ENCODE measurements around the gene SKOR1. TPM values are rescaled to one million over a fixed set of nuclear protein-coding genes. Genes with fewer than 3 reads are reported as not detected.
A peak's percentile ranks its signal among the peaks of the same experiment; 100 is the strongest.

SKOR1 gene
- total RNA-seq, 6 experiments from 2014 or later, result 0.05 to 0.21 (median 0.09) TPM; not detected in 1

GRCh38 chr15:67803996-67804843 is 21.1 kb upstream of the SKOR1 start:
- Histone ChIP-seq H3K27ac (no peak overlapping the region), H3K9me3 (no peaks in the 10 kb centered on the region), H3K36me3 (no peaks in the 10 kb centered on the region), H3K4me3 (no peak overlapping the region), H3K27me3 (no peaks in the 10 kb centered on the region), H3K4me1 (no peaks in the 10 kb centered on the region)
- DNase-seq, result no peak
- no peak for TF ChIP-seq POLR2A (IDR thresholded peaks at IDR 0.05)
- no peak for TF ChIP-seq CTCF (IDR thresholded peaks at IDR 0.05)
- 79% methylated on average over 5 of the region's 27 CpGs for WGBS (ENCODE audit: insufficient coverage, low coverage, low lambda C conversion rate, missing lambda C conversion rate)
- peak in 1 of 4 donors; percentile 20 for ATAC-seq
- intact Hi-C loops (cut with DNase I), result no loop called here

GRCh38 chr15:67805008-67805665 is 20.2 kb upstream of the SKOR1 start:
- H3K27me3 ChIP-seq, result no peaks in the 10 kb centered on the region
- no peak overlapping the region for H3K27ac ChIP-seq
- WGBS (ENCODE audit: insufficient coverage, low coverage, low lambda C conversion rate, missing lambda C conversion rate), result 92% methylated on average over 6 of the region's 17 CpGs
- no peak overlapping the region for H3K4me3 ChIP-seq
- DNase-seq (no peak), ATAC-seq (no peak)
- H3K4me1 ChIP-seq, result no peaks in the 10 kb centered on the region
- H3K36me3 ChIP-seq, result no peaks in the 10 kb centered on the region
- intact Hi-C loops (cut with DNase I), result no loop called here
- TF ChIP-seq POLR2A (IDR thresholded peaks at IDR 0.05) (no peak), CTCF (IDR thresholded peaks at IDR 0.05) (no peak)
- H3K9me3 ChIP-seq, result no peaks in the 10 kb centered on the region

- no peak for DNase-seq
- intact Hi-C loops (cut with DNase I), result no loop called here
- no peaks in the 10 kb centered on the region for H3K36me3 ChIP-seq
Measured at GRCh38 chr15:67805666-67806516, 19.4 kb upstream of the SKOR1 start.

More at GRCh38 chr15:67805666-67806516, 19.4 kb upstream of the SKOR1 start:
- Histone ChIP-seq H3K4me3 (no peak overlapping the region), H3K9me3 (no peaks in the 10 kb centered on the region), H3K27ac (no peak overlapping the region), H3K27me3 (no peaks in the 10 kb centered on the region), H3K4me1 (no peaks in the 10 kb centered on the region)
- TF ChIP-seq POLR2A (IDR thresholded peaks at IDR 0.05) (no peak), CTCF (IDR thresholded peaks at IDR 0.05) (no peak)
- WGBS (ENCODE audit: insufficient coverage, low coverage, low lambda C conversion rate, missing lambda C conversion rate), result 70% methylated on average over 2 of the region's 16 CpGs
- ATAC-seq, result peak in 1 of 4 donors; percentile 27
